HepG2 (cell line): ENCODE measurements around the gene CARD16. TPM values are rescaled to one million over a fixed set of nuclear protein-coding genes. Genes with fewer than 3 reads are reported as not detected.

Experiments
- ATM ChIP-seq: fragments of 450-650 bp; IDR thresholded peaks from 2 replicates; pipeline ENCODE4 v1.7.1; 2017; ENCODE audit warnings: mild to moderate bottlenecking, borderline replicate concordance
- FOXO4 ChIP-seq: sonication (generic); formaldehyde crosslinking; conservative IDR thresholded peaks from 2 replicates; pipeline ENCODE4 v1.8.1; 2023; ENCODE audit warnings: missing genetic modification reagents
- GLMP ChIP-seq: sonication (generic); formaldehyde crosslinking; IDR thresholded peaks from 2 replicates; pipeline ENCODE4 v1.9.0; 2021; ENCODE audit warnings: missing genetic modification reagents, mild to moderate bottlenecking, borderline replicate concordance
- HNRNPH1 ChIP-seq: fragments of 200-400 bp; formaldehyde crosslinking; optimal IDR thresholded peaks from 2 replicates; pipeline ENCODE3; 2017; ENCODE audit warnings: mild to moderate bottlenecking, low read depth, low read length
- MAFK ChIP-seq, 2 experiments: IDR thresholded peaks in 1 of 2; conservative IDR thresholded peaks in 1 of 2; 2 replicates each; pipeline ENCODE4 v1.6.1; 2011; ENCODE audit warnings: improper control_type of control experiment in 2 of 2, low read length in 2 of 2
- MEF2D ChIP-seq: sonication (generic); formaldehyde crosslinking; IDR thresholded peaks from 2 replicates; pipeline ENCODE4 v1.5.1; 2020; ENCODE audit warnings: mild to moderate bottlenecking, missing genetic modification reagents
- MTERF4 ChIP-seq: sonication (generic); formaldehyde crosslinking; IDR thresholded peaks from 2 replicates; pipeline ENCODE4 v1.8.0; 2023; ENCODE audit warnings: mild to moderate bottlenecking, missing genetic modification reagents
- POGZ ChIP-seq: sonication (generic); formaldehyde crosslinking; IDR thresholded peaks from 2 replicates; pipeline ENCODE4 v1.4.0; 2020; ENCODE audit warnings: mild to moderate bottlenecking, missing genetic modification reagents
- RARA ChIP-seq: IDR thresholded peaks from 2 replicates; pipeline ENCODE4 v1.6.1; 2016; ENCODE audit warnings: missing genetic modification reagents, missing compliant biosample characterization
- SKIL ChIP-seq: sonication (generic); formaldehyde crosslinking; IDR thresholded peaks from 2 replicates; pipeline ENCODE4 v1.8.0; 2022; ENCODE audit warnings: missing genetic modification reagents, mild to moderate bottlenecking, moderate library complexity, borderline replicate concordance
- TGIF2 ChIP-seq: IDR thresholded peaks from 2 replicates; pipeline ENCODE4 v1.6.1; 2016; ENCODE audit warnings: control low read depth, missing compliant biosample characterization
- ZBTB38 ChIP-seq: sonication (generic); formaldehyde crosslinking; IDR thresholded peaks from 2 replicates; pipeline ENCODE4 v1.5.1; 2020; ENCODE audit warnings: mild to moderate bottlenecking, missing genetic modification reagents
- ZMYM2 ChIP-seq: sonication (generic); formaldehyde crosslinking; IDR thresholded peaks from 2 replicates; pipeline ENCODE4 v1.8.0; 2022; ENCODE audit warnings: mild to moderate bottlenecking, missing genetic modification reagents
- ZMYM4 ChIP-seq: sonication (generic); formaldehyde crosslinking; IDR thresholded peaks from 2 replicates; pipeline ENCODE4 v1.8.1; 2023; ENCODE audit warnings: mild to moderate bottlenecking, missing genetic modification reagents
- ZNF652 ChIP-seq: IDR thresholded peaks from 2 replicates; pipeline ENCODE4 v1.6.1; 2016; ENCODE audit warnings: low read depth, borderline replicate concordance
- ZNF816 ChIP-seq: sonication (generic); formaldehyde crosslinking; IDR thresholded peaks from 2 replicates; pipeline ENCODE4 v1.8.0; 2022; ENCODE audit warnings: missing genetic modification reagents, mild to moderate bottlenecking, borderline replicate concordance
- polyA plus RNA-seq, 8 experiments: library from polyadenylated mRNA; depleted of rRNA in 3 of 8; stranded (reverse) in 7 of 8; unstranded in 1 of 8; fragments of >200 nt; fragmentation: Illumina TruSeq in 4 of 8; extraction: Trizol in 4 of 8; gene quantifications; 2 replicates each; pipeline versions ENCODE4 v1.2.1 to v1.2.3, GENCODE V29; 2011 to 2016; ENCODE audit warnings: low read depth in 4 of 8, missing spikeins in 1 of 8, mixed read lengths in 1 of 8; ENCODE audit not compliant: insufficient read depth in 1 of 8
- total RNA-seq, 5 experiments: library from RNA; depleted of rRNA; stranded (reverse); fragments of >200 nt; fragmentation: Illumina TruSeq; extraction: Trizol; gene quantifications; 2 replicates each; pipeline ENCODE4 v1.2.3, GENCODE V29; 2016; ENCODE audit warnings: low read depth in 1 of 5
- TF ChIP-seq, protein P1 (sequence below): sonication (generic); formaldehyde crosslinking; IDR thresholded peaks from 2 replicates; pipeline ENCODE4 v1.4.0; 2020; ENCODE audit warnings: missing genetic modification reagents
- TF ChIP-seq, protein P2 (sequence below): sonication (generic); formaldehyde crosslinking; IDR thresholded peaks from 2 replicates; pipeline ENCODE4 v1.4.0; 2020; ENCODE audit warnings: mild to moderate bottlenecking, low read depth, missing genetic modification reagents
- TF ChIP-seq, protein P3 (sequence below): IDR thresholded peaks from 2 replicates; pipeline ENCODE4 v1.6.1; 2012; ENCODE audit warnings: inconsistent platforms
- TF ChIP-seq, protein P4 (sequence below): fragments of 450-650 bp; IDR thresholded peaks from 2 replicates; pipeline ENCODE4 v1.6.1; 2017; ENCODE audit warnings: mild to moderate bottlenecking

CARD16 gene
- total and polyA plus RNA-seq, 2 of the 13 experiments (the other 11 are each of a cell fraction or from before 2014, with no cell fraction given), result 0.34 TPM; not detected in 1

DNA sequence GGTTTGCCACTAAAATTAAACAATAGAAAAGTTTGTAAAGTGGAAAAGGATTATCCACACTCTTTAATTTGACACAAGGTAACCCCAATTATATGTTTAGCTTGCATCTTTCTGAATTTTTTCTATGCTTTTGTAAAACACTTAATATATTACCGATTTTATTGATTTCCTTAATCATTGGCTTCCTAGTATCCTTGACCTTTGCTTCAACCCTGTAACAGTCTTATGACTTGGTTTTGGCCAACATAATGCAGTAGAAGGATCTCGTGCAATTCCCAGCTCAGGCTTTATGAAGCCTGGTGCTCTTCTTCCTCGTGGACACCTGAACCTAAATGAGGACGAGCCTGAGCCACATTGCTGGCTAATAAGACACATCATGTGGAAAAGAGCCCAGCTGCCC lies 53.1 kb downstream of the CARD16 start (continued):
- no peak for TF ChIP-seq MTERF4 (CRISPR knock-in tag)
- no peak for TF ChIP-seq TGIF2 (CRISPR knock-in tag)
- TF ChIP-seq MEF2D, result no peak
- no peak for TF ChIP-seq MAFK (conservative IDR thresholded peaks at IDR 0.05 in 1 of 2, IDR thresholded peaks at IDR 0.05 in 1 of 2; ENCODE audit: low read length in 2 of 2)
- TF ChIP-seq, protein P1, sequence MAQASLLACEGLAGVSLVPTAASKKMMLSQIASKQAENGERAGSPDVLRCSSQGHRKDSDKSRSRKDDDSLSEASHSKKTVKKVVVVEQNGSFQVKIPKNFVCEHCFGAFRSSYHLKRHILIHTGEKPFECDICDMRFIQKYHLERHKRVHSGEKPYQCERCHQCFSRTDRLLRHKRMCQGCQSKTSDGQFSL, result no peak
- TF ChIP-seq ZMYM2 (CRISPR knock-in tag), result no peak
- TF ChIP-seq POGZ, result peak; percentile 60
- TF ChIP-seq ZNF816, result no peak
- peak; percentile 37 for TF ChIP-seq ZMYM4 (CRISPR knock-in tag)
- TF ChIP-seq ZBTB38 (CRISPR knock-in tag), result no peak
- TF ChIP-seq, protein P2, sequence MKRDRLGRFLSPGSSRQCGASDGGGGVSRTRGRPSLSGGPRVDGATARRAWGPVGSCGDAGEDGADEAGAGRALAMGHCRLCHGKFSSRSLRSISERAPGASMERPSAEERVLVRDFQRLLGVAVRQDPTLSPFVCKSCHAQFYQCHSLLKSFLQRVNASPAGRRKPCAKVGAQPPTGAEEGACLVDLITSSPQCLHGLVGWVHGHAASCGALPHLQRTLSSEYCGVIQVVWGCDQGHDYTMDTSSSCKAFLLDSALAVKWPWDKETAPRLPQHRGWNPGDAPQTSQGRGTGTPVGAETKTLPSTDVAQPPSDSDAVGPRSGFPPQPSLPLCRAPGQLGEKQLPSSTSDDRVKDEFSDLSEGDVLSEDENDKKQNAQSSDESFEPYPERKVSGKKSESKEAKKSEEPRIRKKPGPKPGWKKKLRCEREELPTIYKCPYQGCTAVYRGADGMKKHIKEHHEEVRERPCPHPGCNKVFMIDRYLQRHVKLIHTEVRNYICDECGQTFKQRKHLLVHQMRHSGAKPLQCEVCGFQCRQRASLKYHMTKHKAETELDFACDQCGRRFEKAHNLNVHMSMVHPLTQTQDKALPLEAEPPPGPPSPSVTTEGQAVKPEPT (CRISPR knock-in tag), result no peak
- TF ChIP-seq FOXO4, result no peak
- TF ChIP-seq, protein P3, sequence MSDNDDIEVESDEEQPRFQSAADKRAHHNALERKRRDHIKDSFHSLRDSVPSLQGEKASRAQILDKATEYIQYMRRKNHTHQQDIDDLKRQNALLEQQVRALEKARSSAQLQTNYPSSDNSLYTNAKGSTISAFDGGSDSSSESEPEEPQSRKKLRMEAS, result peak; percentile 22; the same call in 1 of the 2 replicates
- TF ChIP-seq RARA, result peak; percentile 51
- no peak for TF ChIP-seq ZNF652 (CRISPR knock-in tag)
- TF ChIP-seq, protein P4, sequence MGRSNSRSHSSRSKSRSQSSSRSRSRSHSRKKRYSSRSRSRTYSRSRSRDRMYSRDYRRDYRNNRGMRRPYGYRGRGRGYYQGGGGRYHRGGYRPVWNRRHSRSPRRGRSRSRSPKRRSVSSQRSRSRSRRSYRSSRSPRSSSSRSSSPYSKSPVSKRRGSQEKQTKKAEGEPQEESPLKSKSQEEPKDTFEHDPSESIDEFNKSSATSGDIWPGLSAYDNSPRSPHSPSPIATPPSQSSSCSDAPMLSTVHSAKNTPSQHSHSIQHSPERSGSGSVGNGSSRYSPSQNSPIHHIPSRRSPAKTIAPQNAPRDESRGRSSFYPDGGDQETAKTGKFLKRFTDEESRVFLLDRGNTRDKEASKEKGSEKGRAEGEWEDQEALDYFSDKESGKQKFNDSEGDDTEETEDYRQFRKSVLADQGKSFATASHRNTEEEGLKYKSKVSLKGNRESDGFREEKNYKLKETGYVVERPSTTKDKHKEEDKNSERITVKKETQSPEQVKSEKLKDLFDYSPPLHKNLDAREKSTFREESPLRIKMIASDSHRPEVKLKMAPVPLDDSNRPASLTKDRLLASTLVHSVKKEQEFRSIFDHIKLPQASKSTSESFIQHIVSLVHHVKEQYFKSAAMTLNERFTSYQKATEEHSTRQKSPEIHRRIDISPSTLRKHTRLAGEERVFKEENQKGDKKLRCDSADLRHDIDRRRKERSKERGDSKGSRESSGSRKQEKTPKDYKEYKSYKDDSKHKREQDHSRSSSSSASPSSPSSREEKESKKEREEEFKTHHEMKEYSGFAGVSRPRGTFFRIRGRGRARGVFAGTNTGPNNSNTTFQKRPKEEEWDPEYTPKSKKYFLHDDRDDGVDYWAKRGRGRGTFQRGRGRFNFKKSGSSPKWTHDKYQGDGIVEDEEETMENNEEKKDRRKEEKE, result no peak
- TF ChIP-seq SKIL (CRISPR knock-in tag), result no peak
- no peak for TF ChIP-seq HNRNPH1
- no peak for TF ChIP-seq ATM
- no peak for TF ChIP-seq GLMP (CRISPR knock-in tag)
